PC-3 (cell line): ENCODE measurements around the gene NOXA1. TPM values are rescaled to one million over a fixed set of nuclear protein-coding genes. Genes with fewer than 3 reads are reported as not detected.

ENCODE experiments used
- ATAC-seq: fragments of 200-7000 bp; cut with Tn5 transposase; 2 replicates; pipeline ENCODE4 v1.9.1; 2020; ENCODE audit warnings: mild to moderate bottlenecking, moderate library complexity
- BruUV-seq: library from RNA; stranded (reverse); fragments of 400-500 nt; replicated peaks from 2 replicates; lab custom pipeline; 2021; lab: Mats Ljungman, UMichigan
- CTCF ChIA-PET: fragments of 300-600 bp; sonication (Branson Sonifier 250); formaldehyde crosslinking; loops from one replicate; lab custom pipeline; 2022; ENCODE audit warnings: antibody characterized with exemption; lab: Charles Lee
- POLR2A ChIA-PET: fragments of 300-600 bp; sonication (Branson Sonifier 250); formaldehyde crosslinking; loops from one replicate; lab custom pipeline; 2022; ENCODE audit warnings: antibody characterized with exemption; ENCODE audit not compliant: unreplicated experiment; lab: Charles Lee
- DNase-seq: peaks from one replicate; pipeline ENCODE4 v3.0.0-alpha.2; 2015
- H2AFZ ChIP-seq: fragments of 300-600 bp; sonication (generic); 2 replicates; pipeline ENCODE4 v1.6.0; 2016; ENCODE audit warnings: antibody characterized with exemption, low read length
- H3F3A ChIP-seq: fragments of 300-600 bp; sonication (generic); one replicate; pipeline ENCODE4 v1.6.0; 2017; ENCODE audit warnings: antibody characterized with exemption, low read length, control low read depth, mild to moderate bottlenecking; ENCODE audit not compliant: unreplicated experiment
- H3K27ac ChIP-seq: fragments of 300-600 bp; sonication (generic); 2 replicates; pipeline ENCODE4 v1.5.1; 2016; ENCODE audit warnings: mild to moderate bottlenecking, low read length
- H3K27me3 ChIP-seq: fragments of 300-600 bp; sonication (generic); 2 replicates; pipeline ENCODE4 v1.6.1; 2016; ENCODE audit warnings: low read length, mixed read lengths
- H3K36me3 ChIP-seq: fragments of 300-600 bp; sonication (generic); 2 replicates; pipeline ENCODE4 v1.6.1; 2016; ENCODE audit warnings: low read depth, mixed run types, low read length, mixed read lengths
- H3K4me1 ChIP-seq: fragments of 300-600 bp; sonication (generic); 2 replicates; pipeline ENCODE4 v1.5.1; 2016; ENCODE audit warnings: low read length; ENCODE audit not compliant: insufficient read depth
- H3K4me2 ChIP-seq: fragments of 300-600 bp; sonication (generic); 2 replicates; pipeline ENCODE4 v1.6.0; 2016; ENCODE audit warnings: low read length
- H3K4me3 ChIP-seq: fragments of 300-600 bp; sonication (generic); 2 replicates; pipeline ENCODE4 v1.5.1; 2016; ENCODE audit warnings: mild to moderate bottlenecking, low read length, mixed read lengths
- H3K79me2 ChIP-seq: fragments of 300-600 bp; sonication (generic); 2 replicates; pipeline ENCODE4 v1.6.1; 2017; ENCODE audit warnings: low read length, mixed read lengths
- H3K9ac ChIP-seq: fragments of 300-600 bp; sonication (generic); 2 replicates; pipeline ENCODE4 v1.6.0; 2016; ENCODE audit warnings: mild to moderate bottlenecking, low read length
- H3K9me2 ChIP-seq: fragments of 300-600 bp; sonication (generic); replicated peaks from 2 replicates; pipeline ENCODE4 v1.6.1; 2016; ENCODE audit warnings: mixed run types, low read length, mixed read lengths
- H3K9me3 ChIP-seq: fragments of 300-600 bp; sonication (generic); 2 replicates; pipeline ENCODE4 v1.6.1; 2016; ENCODE audit warnings: low read length, mixed read lengths
- H4K20me1 ChIP-seq: fragments of 300-600 bp; sonication (generic); 2 replicates; pipeline ENCODE4 v1.6.1; 2016; ENCODE audit warnings: low read length, mixed read lengths
- EZH2 ChIP-seq: fragments of 300-600 bp; sonication (generic); IDR thresholded peaks from one replicate; pipeline ENCODE4 v1.6.1; 2017; ENCODE audit warnings: antibody characterized with exemption, mild to moderate bottlenecking, low read length; ENCODE audit not compliant: unreplicated experiment
- EZH2phosphoT487 ChIP-seq: fragments of 300-600 bp; sonication (generic); IDR thresholded peaks from 2 replicates; pipeline ENCODE4 v1.6.1; 2018; ENCODE audit warnings: mild to moderate bottlenecking, antibody characterized with exemption, low read length, borderline replicate concordance
- intact Hi-C: fragments of 100-400 bp; cut with micrococcal nuclease; formaldehyde crosslinking; loops from 2 replicates; pipeline ENCODE4 v1.9.0; 2023
- total RNA-seq: library from RNA; depleted of rRNA; stranded (reverse); fragments of >200 nt; gene quantifications from 2 replicates; pipeline ENCODE4 v1.2.3, GENCODE V29; 2014
- TF ChIP-seq, protein P1 (sequence below): fragments of 300-600 bp; sonication (generic); conservative IDR thresholded peaks from 2 replicates; pipeline ENCODE4 v1.5.1; 2017; ENCODE audit warnings: antibody characterized with exemption, low read depth, mild to moderate bottlenecking, low read length

The NOXA1 gene
- total RNA-seq, 1 experiment from 2014 or later: 0.51 TPM

DNA sequence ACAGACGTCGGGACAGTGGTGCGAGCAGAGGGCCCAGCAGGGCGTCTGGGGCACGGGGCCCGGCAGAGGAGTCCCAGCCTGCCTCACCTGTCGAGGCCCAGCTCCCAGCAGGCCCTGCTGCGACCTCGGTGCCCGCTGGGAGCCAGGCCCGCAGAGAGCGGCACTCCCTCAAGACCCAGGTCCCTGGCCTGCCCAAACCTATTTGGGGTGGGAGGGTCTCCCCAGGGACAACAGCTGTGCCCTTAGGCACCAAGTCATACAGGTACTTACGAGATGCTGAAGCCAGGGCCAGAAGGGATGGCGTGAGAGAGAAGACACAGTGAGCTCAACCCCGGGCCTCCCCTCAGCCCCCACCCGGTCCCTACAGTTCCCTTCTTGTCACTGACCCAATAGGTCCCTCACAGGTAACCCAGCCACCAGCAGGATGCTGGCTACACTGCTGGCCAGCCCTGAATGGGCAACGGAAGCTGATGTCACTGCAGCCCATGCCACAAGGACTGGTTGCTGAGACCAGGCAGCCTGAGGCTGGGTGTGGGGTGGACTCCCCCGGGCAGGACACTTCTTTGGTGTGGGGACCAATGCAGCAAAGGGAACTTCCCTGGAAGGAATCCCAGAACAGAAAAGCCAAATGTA lies 32.3 kb downstream of the NOXA1 start:
- DNase-seq: no peak
- Histone ChIP-seq H3K36me3 (no peaks in the 10 kb centered on the region), H3K27me3 (no peaks in the 10 kb centered on the region), H3K4me2 (no peak overlapping the region), H4K20me1 (no peaks in the 10 kb centered on the region), H3K4me3 (no peak overlapping the region), H3K9me2 (no peaks in the 10 kb centered on the region), H3K4me1 (peaks cover 4% of the 10 kb centered on the region; the same call in 1 of the 2 replicates), H2AFZ (no peak overlapping the region), H3K27ac (no peak overlapping the region), H3F3A (no peaks in the 10 kb centered on the region), H3K79me2 (peaks cover 13% of the 10 kb centered on the region; the same call in 1 of the 2 replicates), H3K9me3 (no peaks in the 10 kb centered on the region), H3K9ac (no peak overlapping the region)
- POLR2A ChIA-PET: no interaction called here
- CTCF ChIA-PET: no interaction called here
- no peak for TF ChIP-seq EZH2
- TF ChIP-seq, protein P1, sequence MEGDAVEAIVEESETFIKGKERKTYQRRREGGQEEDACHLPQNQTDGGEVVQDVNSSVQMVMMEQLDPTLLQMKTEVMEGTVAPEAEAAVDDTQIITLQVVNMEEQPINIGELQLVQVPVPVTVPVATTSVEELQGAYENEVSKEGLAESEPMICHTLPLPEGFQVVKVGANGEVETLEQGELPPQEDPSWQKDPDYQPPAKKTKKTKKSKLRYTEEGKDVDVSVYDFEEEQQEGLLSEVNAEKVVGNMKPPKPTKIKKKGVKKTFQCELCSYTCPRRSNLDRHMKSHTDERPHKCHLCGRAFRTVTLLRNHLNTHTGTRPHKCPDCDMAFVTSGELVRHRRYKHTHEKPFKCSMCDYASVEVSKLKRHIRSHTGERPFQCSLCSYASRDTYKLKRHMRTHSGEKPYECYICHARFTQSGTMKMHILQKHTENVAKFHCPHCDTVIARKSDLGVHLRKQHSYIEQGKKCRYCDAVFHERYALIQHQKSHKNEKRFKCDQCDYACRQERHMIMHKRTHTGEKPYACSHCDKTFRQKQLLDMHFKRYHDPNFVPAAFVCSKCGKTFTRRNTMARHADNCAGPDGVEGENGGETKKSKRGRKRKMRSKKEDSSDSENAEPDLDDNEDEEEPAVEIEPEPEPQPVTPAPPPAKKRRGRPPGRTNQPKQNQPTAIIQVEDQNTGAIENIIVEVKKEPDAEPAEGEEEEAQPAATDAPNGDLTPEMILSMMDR: no peak
- intact Hi-C loops: no loop called here
- BruUV-seq: no TSS peak
- no peak for ATAC-seq

DNA sequence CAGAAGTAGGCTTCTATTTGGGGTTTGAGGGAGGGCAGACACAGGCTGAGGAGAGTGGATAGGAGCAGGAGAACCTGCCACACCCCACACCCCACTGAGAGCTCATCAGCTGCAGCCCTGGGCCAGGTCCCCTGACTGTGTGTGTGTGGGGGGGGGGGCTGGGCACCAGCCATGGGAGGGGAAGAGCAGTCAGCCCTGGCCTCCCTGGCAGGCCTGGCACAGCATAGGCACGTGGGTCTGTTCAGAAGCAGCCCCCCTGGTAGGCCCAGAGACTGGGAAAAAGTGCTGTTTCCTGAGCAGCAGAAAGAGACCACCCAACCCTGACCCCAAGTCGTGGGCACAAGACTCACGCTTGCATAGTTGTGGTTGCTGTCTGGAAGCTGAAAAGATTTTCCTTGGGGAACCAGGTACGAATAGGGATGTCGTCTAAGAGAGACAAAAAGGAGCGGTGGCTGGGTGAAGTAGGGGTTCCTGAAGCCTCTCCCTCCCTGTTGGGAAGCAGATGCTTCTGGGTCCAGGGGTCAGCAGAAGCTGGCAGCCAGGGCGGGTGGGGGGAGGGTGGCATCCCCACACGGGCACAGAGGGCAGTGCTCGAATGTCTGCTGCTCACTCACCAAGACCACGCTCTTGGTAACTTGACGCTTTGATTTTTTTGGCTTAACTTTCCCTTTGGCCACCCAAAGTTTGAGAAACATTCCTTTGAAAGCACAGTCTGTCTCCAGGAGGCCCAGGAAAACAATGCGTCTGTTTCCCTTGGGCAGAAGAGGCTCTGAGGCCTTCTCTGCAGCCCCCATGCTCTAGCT lies 33.1 kb downstream of the NOXA1 start:
- ChIA-PET CTCF (no interaction called here), POLR2A (no interaction called here)
- intact Hi-C loops: no loop called here
- H3F3A ChIP-seq: no peaks in the 10 kb centered on the region
- no peaks in the 10 kb centered on the region for H3K9me2 ChIP-seq
- no peaks in the 10 kb centered on the region for H3K9me3 ChIP-seq
- H3K4me3 ChIP-seq: no peak overlapping the region
- ATAC-seq: no peak
- peaks cover 13% of the 10 kb centered on the region; the same call in 1 of the 2 replicates for H3K79me2 ChIP-seq
- no peak overlapping the region for H3K4me2 ChIP-seq
- no peak for DNase-seq
- TF ChIP-seq, protein P1: no peak
- no peaks in the 10 kb centered on the region for H3K27me3 ChIP-seq
- BruUV-seq: no TSS peak
- H4K20me1 ChIP-seq: no peaks in the 10 kb centered on the region
- H2AFZ ChIP-seq: no peak overlapping the region
- no peak overlapping the region for H3K27ac ChIP-seq
- H3K36me3 ChIP-seq: no peaks in the 10 kb centered on the region
- H3K9ac ChIP-seq: no peak overlapping the region
- H3K4me1 ChIP-seq: peaks cover 4% of the 10 kb centered on the region; the same call in 1 of the 2 replicates

DNA sequence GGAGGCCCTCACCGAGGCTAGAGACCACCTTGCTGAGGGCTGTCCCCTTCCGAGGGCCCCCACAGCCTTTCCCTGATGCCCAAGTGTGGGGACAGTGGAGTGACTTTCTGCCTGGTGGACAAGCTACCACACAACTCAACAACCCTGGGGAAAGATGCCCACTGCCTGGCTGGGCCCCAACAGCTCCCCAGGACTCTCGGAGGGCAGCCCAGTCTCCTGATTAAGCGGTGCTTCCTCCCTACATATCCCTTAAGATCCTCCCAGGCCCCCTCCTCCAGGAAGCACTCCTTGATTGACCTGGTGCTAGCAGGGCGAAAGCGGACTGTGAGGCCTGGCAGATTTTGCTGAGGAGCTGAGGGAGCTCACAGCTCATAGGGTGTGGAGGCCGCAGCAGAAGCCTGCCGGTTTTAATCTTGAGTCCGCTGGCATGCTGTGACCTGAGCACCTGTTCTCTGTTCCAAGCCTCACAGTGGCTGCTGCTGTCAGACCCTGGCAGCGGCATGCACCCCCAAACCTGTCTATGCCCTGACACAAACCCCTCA lies 33.7 kb downstream of the NOXA1 start:
- Histone ChIP-seq H2AFZ (no peak overlapping the region), H3K9me2 (no peaks in the 10 kb centered on the region), H3K27me3 (no peaks in the 10 kb centered on the region), H3K4me3 (no peak overlapping the region), H3F3A (no peaks in the 10 kb centered on the region), H4K20me1 (no peaks in the 10 kb centered on the region), H3K9me3 (no peaks in the 10 kb centered on the region), H3K79me2 (peaks cover 13% of the 10 kb centered on the region; the same call in 1 of the 2 replicates), H3K4me1 (peaks cover 4% of the 10 kb centered on the region; the same call in 1 of the 2 replicates), H3K27ac (no peak overlapping the region), H3K9ac (no peak overlapping the region), H3K36me3 (no peaks in the 10 kb centered on the region), H3K4me2 (no peak overlapping the region)
- BruUV-seq: no TSS peak
- ATAC-seq: no peak
- intact Hi-C loops: no loop called here
- no peak for DNase-seq
- ChIA-PET CTCF (no interaction called here), POLR2A (no interaction called here)
- TF ChIP-seq EZH2 (no peak), EZH2phosphoT487 (no peak)
- TF ChIP-seq, protein P1: no peak
